HepG2 (cell line): ENCODE results near the gene PRRT2. TPM values are rescaled to one million over a fixed set of nuclear protein-coding genes. Genes with fewer than 3 reads are reported as not detected.
A peak's percentile ranks its signal among the peaks of the same experiment; 100 is the strongest.

Experiments used
- CEBPZ ChIP-seq: IDR thresholded peaks from 2 replicates; pipeline ENCODE4 v1.6.1; 2012; ENCODE audit warnings: low read length, improper control_type of control experiment
- HOXA9 ChIP-seq: sonication (generic); formaldehyde crosslinking; IDR thresholded peaks from 2 replicates; pipeline ENCODE4 v1.8.1; 2022; ENCODE audit warnings: missing genetic modification reagents, mild to moderate bottlenecking, moderate library complexity, borderline replicate concordance
- JUNB ChIP-seq: sonication (generic); formaldehyde crosslinking; IDR thresholded peaks from 2 replicates; pipeline ENCODE4 v1.8.0; 2022; ENCODE audit warnings: missing genetic modification reagents, mild to moderate bottlenecking, borderline replicate concordance
- KAT8 ChIP-seq: IDR thresholded peaks from 2 replicates; pipeline ENCODE4 v1.6.1; 2016; ENCODE audit warnings: missing genetic modification reagents, missing compliant biosample characterization
- NFRKB ChIP-seq: fragments of 450-650 bp; IDR thresholded peaks from 2 replicates; pipeline ENCODE4 v1.6.1; 2017
- POLR2AphosphoS2 ChIP-seq: IDR thresholded peaks from 2 replicates; pipeline ENCODE4 v1.6.1; 2011; ENCODE audit warnings: low read depth, low read length, improper control_type of control experiment
- REXO4 ChIP-seq: sonication (generic); formaldehyde crosslinking; IDR thresholded peaks from 2 replicates; pipeline ENCODE4 v1.8.0; 2022; ENCODE audit warnings: missing genetic modification reagents, mild to moderate bottlenecking, borderline replicate concordance
- U2AF2 ChIP-seq: fragments of 200-400 bp; formaldehyde crosslinking; IDR thresholded peaks from 2 replicates; pipeline ENCODE4 v1.6.1; 2017; ENCODE audit warnings: low read depth, mild to moderate bottlenecking, low read length
- ZFAT ChIP-seq: sonication (generic); formaldehyde crosslinking; conservative IDR thresholded peaks from 2 replicates; pipeline ENCODE4 v1.8.1; 2023; ENCODE audit warnings: missing genetic modification reagents, inconsistent platforms
- ZNF274 ChIP-seq: sonication (generic); formaldehyde crosslinking; IDR thresholded peaks from 2 replicates; pipeline ENCODE4 v1.5.1; 2020; ENCODE audit warnings: mild to moderate bottlenecking, missing genetic modification reagents
- ZNF33A ChIP-seq: sonication (generic); formaldehyde crosslinking; IDR thresholded peaks from 2 replicates; pipeline ENCODE4 v1.5.1; 2020; ENCODE audit warnings: missing genetic modification reagents, mild to moderate bottlenecking, moderate library complexity, borderline replicate concordance
- ZNF644 ChIP-seq: IDR thresholded peaks from 2 replicates; pipeline ENCODE4 v1.6.1; 2016; ENCODE audit warnings: low read depth
- polyA plus RNA-seq, 8 experiments: library from polyadenylated mRNA; depleted of rRNA in 3 of 8; stranded (reverse) in 7 of 8; unstranded in 1 of 8; fragments of >200 nt; fragmentation: Illumina TruSeq in 4 of 8; extraction: Trizol in 4 of 8; gene quantifications; 2 replicates each; pipeline versions ENCODE4 v1.2.1 to v1.2.3, GENCODE V29; 2011 to 2016; ENCODE audit warnings: low read depth in 4 of 8, missing spikeins in 1 of 8, mixed read lengths in 1 of 8; ENCODE audit not compliant: insufficient read depth in 1 of 8
- total RNA-seq, 5 experiments: library from RNA; depleted of rRNA; stranded (reverse); fragments of >200 nt; fragmentation: Illumina TruSeq; extraction: Trizol; gene quantifications; 2 replicates each; pipeline ENCODE4 v1.2.3, GENCODE V29; 2016; ENCODE audit warnings: low read depth in 1 of 5
- TF ChIP-seq, protein P1 (sequence below): sonication (generic); formaldehyde crosslinking; IDR thresholded peaks from 2 replicates; pipeline ENCODE4 v1.4.0; 2020; ENCODE audit warnings: missing genetic modification reagents
- TF ChIP-seq, protein P2 (sequence below): IDR thresholded peaks from 2 replicates; pipeline ENCODE4 v1.6.1; 2016
- TF ChIP-seq, protein P3 (sequence below): sonication (generic); formaldehyde crosslinking; IDR thresholded peaks from 2 replicates; pipeline ENCODE4 v1.5.1; 2020; ENCODE audit warnings: missing genetic modification reagents, mild to moderate bottlenecking, borderline replicate concordance
- TF ChIP-seq, protein P4 (sequence below): sonication (generic); formaldehyde crosslinking; IDR thresholded peaks from 2 replicates; pipeline ENCODE4 v1.8.1; 2023; ENCODE audit warnings: mild to moderate bottlenecking, moderate library complexity, missing genetic modification reagents

Gene PRRT2
- total and polyA plus RNA-seq, 2 of the 13 experiments (the other 11 are each of a cell fraction or from before 2014, with no cell fraction given): 0.51 to 1.1 TPM

DNA sequence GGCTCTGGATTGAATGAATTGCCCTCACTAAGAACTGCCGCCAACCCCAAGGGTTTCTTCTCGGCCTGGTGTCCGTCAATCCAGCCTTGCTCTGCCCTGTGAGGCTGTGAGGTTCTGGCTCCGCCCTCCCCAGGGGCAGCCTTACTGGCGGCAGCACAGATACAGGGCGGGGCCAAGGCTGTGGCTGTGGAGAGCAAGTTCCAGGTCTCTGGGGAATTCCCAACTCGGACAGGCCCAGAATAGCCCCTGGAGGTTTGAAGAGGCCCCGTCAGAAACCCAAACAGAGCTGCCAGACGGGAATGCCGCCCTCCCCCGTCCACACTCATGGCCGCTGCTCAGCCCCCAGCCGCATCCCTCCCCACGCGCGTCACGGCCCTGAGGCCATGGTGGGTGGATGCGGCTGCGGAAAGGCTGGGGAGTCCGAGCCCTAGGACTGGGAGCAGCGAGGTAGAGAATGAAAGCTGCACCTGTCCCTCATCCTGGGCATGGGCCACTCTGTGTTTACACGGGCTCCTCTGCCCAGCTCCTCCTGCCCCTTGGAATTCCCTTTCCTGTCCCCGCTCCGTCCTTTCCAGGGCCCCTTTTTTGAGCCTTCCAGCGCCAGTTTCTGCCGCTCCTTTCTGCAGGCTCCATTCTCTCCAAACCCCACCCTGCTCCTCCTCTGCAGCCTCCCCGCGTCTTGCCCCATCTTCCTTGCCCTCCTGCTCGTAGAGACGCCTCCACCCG is 660 bp upstream of the PRRT2 start (continued):
- TF ChIP-seq, protein P1, sequence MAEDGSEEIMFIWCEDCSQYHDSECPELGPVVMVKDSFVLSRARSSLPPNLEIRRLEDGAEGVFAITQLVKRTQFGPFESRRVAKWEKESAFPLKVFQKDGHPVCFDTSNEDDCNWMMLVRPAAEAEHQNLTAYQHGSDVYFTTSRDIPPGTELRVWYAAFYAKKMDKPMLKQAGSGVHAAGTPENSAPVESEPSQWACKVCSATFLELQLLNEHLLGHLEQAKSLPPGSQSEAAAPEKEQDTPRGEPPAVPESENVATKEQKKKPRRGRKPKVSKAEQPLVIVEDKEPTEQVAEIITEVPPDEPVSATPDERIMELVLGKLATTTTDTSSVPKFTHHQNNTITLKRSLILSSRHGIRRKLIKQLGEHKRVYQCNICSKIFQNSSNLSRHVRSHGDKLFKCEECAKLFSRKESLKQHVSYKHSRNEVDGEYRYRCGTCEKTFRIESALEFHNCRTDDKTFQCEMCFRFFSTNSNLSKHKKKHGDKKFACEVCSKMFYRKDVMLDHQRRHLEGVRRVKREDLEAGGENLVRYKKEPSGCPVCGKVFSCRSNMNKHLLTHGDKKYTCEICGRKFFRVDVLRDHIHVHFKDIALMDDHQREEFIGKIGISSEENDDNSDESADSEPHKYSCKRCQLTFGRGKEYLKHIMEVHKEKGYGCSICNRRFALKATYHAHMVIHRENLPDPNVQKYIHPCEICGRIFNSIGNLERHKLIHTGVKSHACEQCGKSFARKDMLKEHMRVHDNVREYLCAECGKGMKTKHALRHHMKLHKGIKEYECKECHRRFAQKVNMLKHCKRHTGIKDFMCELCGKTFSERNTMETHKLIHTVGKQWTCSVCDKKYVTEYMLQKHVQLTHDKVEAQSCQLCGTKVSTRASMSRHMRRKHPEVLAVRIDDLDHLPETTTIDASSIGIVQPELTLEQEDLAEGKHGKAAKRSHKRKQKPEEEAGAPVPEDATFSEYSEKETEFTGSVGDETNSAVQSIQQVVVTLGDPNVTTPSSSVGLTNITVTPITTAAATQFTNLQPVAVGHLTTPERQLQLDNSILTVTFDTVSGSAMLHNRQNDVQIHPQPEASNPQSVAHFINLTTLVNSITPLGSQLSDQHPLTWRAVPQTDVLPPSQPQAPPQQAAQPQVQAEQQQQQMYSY (CRISPR knock-in tag): no peak
- no peak for TF ChIP-seq U2AF2
- TF ChIP-seq REXO4 (CRISPR knock-in tag): no peak
- no peak for TF ChIP-seq NFRKB
- no peak; the same call in 1 of the 2 replicates for TF ChIP-seq KAT8 (CRISPR knock-in tag)
- TF ChIP-seq ZNF274 (CRISPR knock-in tag): peak; percentile 89
- TF ChIP-seq, protein P2, sequence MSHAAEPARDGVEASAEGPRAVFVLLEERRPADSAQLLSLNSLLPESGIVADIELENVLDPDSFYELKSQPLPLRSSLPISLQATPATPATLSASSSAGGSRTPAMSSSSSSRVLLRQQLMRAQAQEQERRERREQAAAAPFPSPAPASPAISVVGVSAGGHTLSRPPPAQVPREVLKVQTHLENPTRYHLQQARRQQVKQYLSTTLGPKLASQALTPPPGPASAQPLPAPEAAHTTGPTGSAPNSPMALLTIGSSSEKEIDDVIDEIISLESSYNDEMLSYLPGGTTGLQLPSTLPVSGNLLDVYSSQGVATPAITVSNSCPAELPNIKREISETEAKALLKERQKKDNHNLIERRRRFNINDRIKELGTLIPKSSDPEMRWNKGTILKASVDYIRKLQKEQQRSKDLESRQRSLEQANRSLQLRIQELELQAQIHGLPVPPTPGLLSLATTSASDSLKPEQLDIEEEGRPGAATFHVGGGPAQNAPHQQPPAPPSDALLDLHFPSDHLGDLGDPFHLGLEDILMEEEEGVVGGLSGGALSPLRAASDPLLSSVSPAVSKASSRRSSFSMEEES (CRISPR knock-in tag): 0 out of 2 replicates have a peak, but pooled peaks have one; percentile 35
- 0 out of 2 replicates have a peak, but pooled peaks have one; percentile 7 for TF ChIP-seq ZNF644 (CRISPR knock-in tag)
- no peak for TF ChIP-seq ZNF33A (CRISPR knock-in tag)
- TF ChIP-seq, protein P3, sequence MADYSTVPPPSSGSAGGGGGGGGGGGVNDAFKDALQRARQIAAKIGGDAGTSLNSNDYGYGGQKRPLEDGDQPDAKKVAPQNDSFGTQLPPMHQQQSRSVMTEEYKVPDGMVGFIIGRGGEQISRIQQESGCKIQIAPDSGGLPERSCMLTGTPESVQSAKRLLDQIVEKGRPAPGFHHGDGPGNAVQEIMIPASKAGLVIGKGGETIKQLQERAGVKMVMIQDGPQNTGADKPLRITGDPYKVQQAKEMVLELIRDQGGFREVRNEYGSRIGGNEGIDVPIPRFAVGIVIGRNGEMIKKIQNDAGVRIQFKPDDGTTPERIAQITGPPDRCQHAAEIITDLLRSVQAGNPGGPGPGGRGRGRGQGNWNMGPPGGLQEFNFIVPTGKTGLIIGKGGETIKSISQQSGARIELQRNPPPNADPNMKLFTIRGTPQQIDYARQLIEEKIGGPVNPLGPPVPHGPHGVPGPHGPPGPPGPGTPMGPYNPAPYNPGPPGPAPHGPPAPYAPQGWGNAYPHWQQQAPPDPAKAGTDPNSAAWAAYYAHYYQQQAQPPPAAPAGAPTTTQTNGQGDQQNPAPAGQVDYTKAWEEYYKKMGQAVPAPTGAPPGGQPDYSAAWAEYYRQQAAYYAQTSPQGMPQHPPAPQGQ (CRISPR knock-in tag): peak; percentile 35; the same call in 1 of the 2 replicates
- no peak for TF ChIP-seq CEBPZ
- TF ChIP-seq ZFAT (CRISPR knock-in tag): no peak
- TF ChIP-seq, protein P4, sequence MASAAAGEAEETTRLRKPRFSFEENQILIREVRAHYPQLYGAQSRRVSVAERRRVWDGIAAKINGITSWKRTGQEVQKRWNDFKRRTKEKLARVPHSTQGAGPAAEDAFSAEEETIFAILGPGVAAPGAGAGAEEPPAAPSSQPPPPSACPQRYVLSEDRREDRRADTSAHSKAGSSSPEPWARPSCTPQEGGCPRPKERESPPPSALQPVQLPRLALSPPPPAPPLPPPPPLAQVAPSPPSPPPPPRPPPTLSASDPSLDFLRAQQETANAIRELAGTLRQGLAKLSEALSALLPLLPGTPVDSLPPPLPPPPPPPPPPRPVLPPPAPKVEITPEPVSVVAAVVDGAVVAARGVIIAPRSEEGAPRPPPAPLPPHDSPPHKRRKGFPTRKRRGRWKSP: no peak
- TF ChIP-seq JUNB (CRISPR knock-in tag): no peak
- no peak for TF ChIP-seq POLR2AphosphoS2
- TF ChIP-seq HOXA9 (CRISPR knock-in tag): no peak
